ENCODE data around the gene USP36. TPM values are rescaled to one million over a fixed set of nuclear protein-coding genes. Genes with fewer than 3 reads are reported as not detected.
"Not testable (repeated sequence)": the region's sequence is repeated elsewhere in the genome, so short reads cannot be mapped to it uniquely, and the experiment has no call there.

Gene USP36
- total RNA-seq (2022) (79.5 and 84.3 TPM in 2 replicates), Bru-seq, nascent RNA (percentile 87 among the genes with signal in this experiment), BruChase-seq, experiment 1, labeled RNA remaining after a 6-hour chase (percentile 87 among the genes with signal in this experiment), BruChase-seq, experiment 2, labeled RNA remaining after a 2-hour chase (percentile 89 among the genes with signal in this experiment)
- long read RNA-seq, partial matches to known transcripts: 2 of 9 reads
- long read RNA-seq, other reads (novel, unspliced or antisense): 7 of 9 reads

DNA sequence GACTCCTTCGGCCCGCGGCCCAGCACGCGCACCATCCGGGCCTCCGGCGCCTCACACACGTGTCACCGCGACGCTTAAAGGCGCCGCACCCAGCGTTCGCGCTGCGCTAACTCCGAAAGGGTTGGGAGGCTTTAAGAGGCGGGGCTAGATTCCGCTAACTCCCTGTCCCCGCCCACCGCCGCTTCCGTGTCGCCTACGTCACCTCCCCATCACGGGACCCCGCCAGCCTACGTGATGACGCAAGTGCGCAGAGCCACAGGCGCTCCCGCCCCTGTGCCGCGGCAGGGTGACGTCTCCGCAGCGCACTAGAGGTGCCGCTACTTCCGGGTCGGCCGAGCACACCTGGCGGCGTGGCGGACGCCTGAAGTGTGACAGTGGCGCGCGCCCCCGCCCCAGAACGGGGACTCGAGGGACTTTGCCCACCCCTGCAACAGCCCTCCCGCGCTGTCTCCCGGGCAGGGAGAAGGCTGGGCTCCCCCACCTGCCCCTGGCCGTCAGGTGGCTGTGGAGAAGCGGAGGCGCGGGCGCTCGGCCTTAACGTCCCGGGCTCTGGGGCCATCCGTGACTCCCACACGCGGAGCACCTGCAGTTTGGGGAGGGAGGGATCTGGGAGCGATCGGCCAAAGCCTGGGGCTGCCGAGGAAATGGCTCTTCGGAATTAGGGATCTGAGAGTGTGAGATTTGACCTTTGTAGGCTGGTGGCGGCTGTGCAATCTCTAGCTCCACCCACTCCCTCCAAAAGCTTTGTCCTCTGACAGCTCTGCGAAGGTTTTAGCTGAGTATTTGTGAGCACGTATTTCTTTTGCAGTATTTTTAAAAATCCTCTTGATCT is at the start of gene USP36:
Gene USP36 (minus strand): TSS at position 35 of the 832 bp plus-strand sequence. CDS start 4,451 bp downstream, outside the sequence.
- DNase-seq: peak; percentile 99
- TF ChIP-seq, protein P1, sequence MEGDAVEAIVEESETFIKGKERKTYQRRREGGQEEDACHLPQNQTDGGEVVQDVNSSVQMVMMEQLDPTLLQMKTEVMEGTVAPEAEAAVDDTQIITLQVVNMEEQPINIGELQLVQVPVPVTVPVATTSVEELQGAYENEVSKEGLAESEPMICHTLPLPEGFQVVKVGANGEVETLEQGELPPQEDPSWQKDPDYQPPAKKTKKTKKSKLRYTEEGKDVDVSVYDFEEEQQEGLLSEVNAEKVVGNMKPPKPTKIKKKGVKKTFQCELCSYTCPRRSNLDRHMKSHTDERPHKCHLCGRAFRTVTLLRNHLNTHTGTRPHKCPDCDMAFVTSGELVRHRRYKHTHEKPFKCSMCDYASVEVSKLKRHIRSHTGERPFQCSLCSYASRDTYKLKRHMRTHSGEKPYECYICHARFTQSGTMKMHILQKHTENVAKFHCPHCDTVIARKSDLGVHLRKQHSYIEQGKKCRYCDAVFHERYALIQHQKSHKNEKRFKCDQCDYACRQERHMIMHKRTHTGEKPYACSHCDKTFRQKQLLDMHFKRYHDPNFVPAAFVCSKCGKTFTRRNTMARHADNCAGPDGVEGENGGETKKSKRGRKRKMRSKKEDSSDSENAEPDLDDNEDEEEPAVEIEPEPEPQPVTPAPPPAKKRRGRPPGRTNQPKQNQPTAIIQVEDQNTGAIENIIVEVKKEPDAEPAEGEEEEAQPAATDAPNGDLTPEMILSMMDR (IDR thresholded peaks at IDR 0.05; ENCODE audit: unreplicated experiment): no peak
- CTCF ChIA-PET: no interaction called here
- no peaks in the 10 kb centered on the region for H3K27me3 Mint-ChIP-seq (ENCODE audit: unreplicated experiment)
- H3K27ac Mint-ChIP-seq (ENCODE audit: unreplicated experiment): peak within 1 kb of the TSS; percentile 92
- peaks cover 63% of the 10 kb centered on the region for H3K36me3 Mint-ChIP-seq (ENCODE audit: insufficient read depth, unreplicated experiment)
- peak within 1 kb of the TSS; percentile 89 for H3K4me3 Mint-ChIP-seq (ENCODE audit: low read depth, unreplicated experiment)
- peaks cover 31% of the 10 kb centered on the region for H3K4me1 Mint-ChIP-seq (ENCODE audit: low read depth, unreplicated experiment)
- intact Hi-C loops (cut with micrococcal nuclease; ENCODE audit: unreplicated experiment): no loop called here
- TSS peak; percentile 90 for BruUV-seq (replicated peaks)
- no peaks in the 10 kb centered on the region for H3K9me3 Mint-ChIP-seq (ENCODE audit: low read depth, unreplicated experiment)

DNA sequence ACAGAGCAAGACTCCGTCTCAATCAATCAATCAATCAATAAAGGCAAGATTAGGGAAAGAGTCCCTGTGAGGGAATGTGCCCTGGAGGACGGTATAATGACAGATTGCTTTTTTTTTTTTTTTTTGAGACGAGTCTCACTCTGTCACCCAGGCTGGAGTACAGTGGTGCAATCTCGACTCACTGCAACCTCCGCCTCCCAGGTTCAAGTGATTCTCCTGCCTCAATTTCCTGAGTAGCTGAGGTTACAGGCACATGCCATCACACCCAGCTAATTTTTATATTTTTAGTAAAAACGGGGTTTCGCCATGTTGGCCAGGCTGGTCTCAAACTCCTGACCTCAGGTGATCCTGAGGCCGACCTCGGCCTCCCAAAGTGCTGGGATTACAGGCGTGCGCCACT is 49.5 kb upstream of the USP36 start:
- H3K27me3 Mint-ChIP-seq (ENCODE audit: unreplicated experiment); DNase-seq; H3K4me3 Mint-ChIP-seq (ENCODE audit: low read depth, unreplicated experiment); H3K27ac Mint-ChIP-seq (ENCODE audit: unreplicated experiment); H3K9me3 Mint-ChIP-seq (ENCODE audit: low read depth, unreplicated experiment); CTCF ChIA-PET; intact Hi-C loops (cut with micrococcal nuclease; ENCODE audit: unreplicated experiment); BruUV-seq (replicated peaks): not testable (repeated sequence)
- H3K36me3 Mint-ChIP-seq (ENCODE audit: insufficient read depth, unreplicated experiment): peaks cover 33% of the 10 kb centered on the region
- peaks cover 30% of the 10 kb centered on the region for H3K4me1 Mint-ChIP-seq (ENCODE audit: low read depth, unreplicated experiment)

DNA sequence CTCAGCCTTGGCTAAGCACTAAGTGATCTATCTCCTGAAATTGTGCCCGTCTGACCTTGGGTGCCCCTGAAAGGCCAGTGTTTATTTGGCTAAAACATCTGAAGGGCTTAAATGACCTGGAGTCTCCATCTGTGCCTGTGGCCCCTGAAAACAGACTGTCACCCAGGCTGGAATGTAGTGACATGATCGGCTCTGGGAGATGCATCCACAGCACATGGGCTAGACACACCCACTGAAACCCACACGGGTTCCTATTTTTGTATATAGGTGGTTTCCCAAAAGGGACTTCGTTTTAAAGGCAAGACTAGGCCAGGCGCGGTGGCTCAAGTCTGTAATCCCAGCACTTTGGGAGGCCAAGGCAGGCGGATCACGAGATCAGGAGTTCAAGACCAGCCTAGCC is 48.9 kb upstream of the USP36 start:
- DNase-seq: no peak
- TF ChIP-seq, protein P1 (IDR thresholded peaks at IDR 0.05; ENCODE audit: unreplicated experiment): no peak
- CTCF ChIA-PET: interaction anchor here (0.6 kb wide), 1 partner anchor 26 kb away, joined by 3 read pairs; no protein-coding TSS in a partner anchor
- intact Hi-C loops (cut with micrococcal nuclease; ENCODE audit: unreplicated experiment): no loop called here
- Mint-ChIP-seq H3K9me3 (ENCODE audit: low read depth, unreplicated experiment) (no peaks in the 10 kb centered on the region), H3K27ac (ENCODE audit: unreplicated experiment) (no peak overlapping the region), H3K27me3 (ENCODE audit: unreplicated experiment) (no peaks in the 10 kb centered on the region), H3K4me1 (ENCODE audit: low read depth, unreplicated experiment) (peaks cover 32% of the 10 kb centered on the region), H3K36me3 (ENCODE audit: insufficient read depth, unreplicated experiment) (peaks cover 38% of the 10 kb centered on the region), H3K4me3 (ENCODE audit: low read depth, unreplicated experiment) (no peak overlapping the region)
- BruUV-seq (replicated peaks): no TSS peak

DNA sequence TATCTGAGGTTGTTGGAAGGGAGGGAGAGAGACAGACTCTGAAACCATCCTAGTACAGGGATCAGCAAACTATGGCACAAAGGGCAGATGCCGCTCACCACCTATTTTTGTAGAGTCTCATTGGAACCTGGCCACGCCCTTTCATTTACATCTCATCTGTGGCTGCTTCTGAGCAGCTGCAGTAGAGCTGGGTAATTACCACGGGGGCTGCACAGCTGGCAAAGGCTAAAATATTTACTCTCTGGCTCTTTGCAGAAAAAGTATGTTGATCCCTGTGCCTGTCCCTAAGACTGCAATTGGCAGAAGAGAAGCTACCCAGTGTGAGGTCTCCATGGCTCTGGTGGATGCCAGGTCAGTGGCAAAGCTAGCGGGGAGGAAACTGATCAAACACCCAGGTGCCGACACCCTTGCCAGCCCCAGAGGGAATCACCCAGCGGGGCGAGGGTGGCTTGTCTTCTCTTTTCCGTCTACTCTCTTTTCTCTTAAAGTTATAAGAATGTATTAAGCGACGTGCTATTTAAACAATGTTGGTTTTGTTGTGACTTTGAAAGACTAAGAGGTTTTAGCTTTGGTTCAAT is 48.4 kb upstream of the USP36 start:
- intact Hi-C loops (cut with micrococcal nuclease; ENCODE audit: unreplicated experiment): no loop called here
- no peak for DNase-seq
- Mint-ChIP-seq H3K9me3 (ENCODE audit: low read depth, unreplicated experiment) (no peaks in the 10 kb centered on the region), H3K27me3 (ENCODE audit: unreplicated experiment) (no peaks in the 10 kb centered on the region), H3K27ac (ENCODE audit: unreplicated experiment) (no peak overlapping the region), H3K36me3 (ENCODE audit: insufficient read depth, unreplicated experiment) (peaks cover 43% of the 10 kb centered on the region), H3K4me3 (ENCODE audit: low read depth, unreplicated experiment) (no peak overlapping the region), H3K4me1 (ENCODE audit: low read depth, unreplicated experiment) (peaks cover 32% of the 10 kb centered on the region)
- CTCF ChIA-PET: interaction anchor here (0.6 kb wide), 1 partner anchor 25 kb away, joined by 3 read pairs; no protein-coding TSS in a partner anchor
- BruUV-seq (replicated peaks): no TSS peak
- TF ChIP-seq, protein P1 (IDR thresholded peaks at IDR 0.05; ENCODE audit: unreplicated experiment): no peak

Measured in Calu3 (cell line).